ENCODE measurements around the gene ZBTB20.
A peak's percentile ranks its signal among the peaks of the same experiment; 100 is the strongest.

The ZBTB20 gene

DNA sequence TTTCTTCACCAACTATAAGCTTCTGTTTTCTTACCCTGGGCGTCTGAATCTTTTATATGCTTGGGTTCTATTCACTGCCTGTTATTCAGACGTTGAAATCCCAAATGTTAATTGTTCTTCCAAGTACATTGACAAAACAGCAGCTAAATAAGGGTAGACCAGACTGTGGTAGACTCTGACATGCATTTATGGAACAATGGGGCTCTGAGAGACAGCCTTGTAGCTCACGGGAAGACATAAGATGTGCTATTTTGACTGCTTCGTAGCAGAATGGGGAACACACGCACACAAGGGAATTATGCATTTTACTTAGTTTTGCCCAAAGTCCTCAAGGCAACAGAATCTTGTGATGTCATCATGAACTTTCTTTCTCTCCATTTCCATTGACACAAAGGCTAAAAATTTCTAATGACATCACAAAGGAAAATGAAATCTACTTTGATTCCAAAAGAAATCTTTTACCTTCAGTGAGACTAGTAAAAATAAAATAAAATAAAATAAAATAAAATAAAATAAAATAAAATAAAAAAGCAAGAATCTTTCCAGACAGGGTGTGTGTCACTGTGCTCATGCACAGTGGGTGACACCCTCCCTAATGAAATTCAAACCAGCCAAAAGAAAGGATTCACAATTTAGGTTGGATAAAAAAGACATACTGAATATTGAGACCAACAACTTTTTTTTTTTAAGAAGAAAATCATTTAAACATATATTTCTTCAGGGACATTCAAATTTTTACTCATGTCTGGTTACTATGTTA is 346.6 kb downstream of the ZBTB20 start:
- FAIRE-seq = no peak
- no peak for DNase-seq (ENCODE audit: extremely low spot score, insufficient read length, low read depth)

DNA sequence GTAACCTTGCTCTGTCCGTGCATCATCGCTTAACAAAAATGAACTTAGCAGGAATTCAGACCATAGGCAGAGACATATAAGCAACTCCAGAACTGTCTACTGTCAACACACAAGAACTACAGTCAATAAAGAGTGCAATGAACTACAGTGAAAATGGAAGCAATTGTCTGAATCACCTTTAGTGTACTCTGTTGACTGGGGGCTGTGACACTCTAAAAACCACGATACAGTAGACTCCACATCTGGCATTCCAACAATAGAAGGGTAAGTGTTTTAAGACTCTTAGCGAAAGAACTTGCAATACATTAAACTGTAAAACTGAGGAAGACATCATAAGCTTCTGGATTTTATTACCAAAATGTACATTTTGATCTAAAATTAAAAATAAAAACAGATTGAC is 347.3 kb downstream of the ZBTB20 start:
- no peak for DNase-seq (ENCODE audit: extremely low spot score, insufficient read length, low read depth)
- no peak for FAIRE-seq

DNA sequence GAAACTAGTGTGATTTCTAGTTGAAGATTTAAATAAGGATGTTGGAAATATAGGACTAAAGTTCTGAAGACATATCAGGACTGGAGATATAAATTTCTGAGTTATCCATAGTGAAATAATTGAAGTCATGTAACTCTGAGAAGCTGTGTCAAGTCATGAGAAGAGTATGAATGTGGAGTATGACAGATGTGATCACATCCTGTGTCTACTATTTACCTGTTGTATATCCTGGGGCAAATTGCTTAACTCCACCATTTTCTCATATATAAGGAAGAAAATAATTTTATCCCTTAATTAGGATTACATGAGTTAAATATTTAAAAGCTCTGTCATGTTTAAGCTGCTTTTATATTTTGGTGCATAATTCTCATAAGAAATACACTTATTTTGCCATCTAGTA is 350.3 kb downstream of the ZBTB20 start:
- no peak for FAIRE-seq
- no peak for DNase-seq (ENCODE audit: extremely low spot score, insufficient read length, low read depth)

DNA sequence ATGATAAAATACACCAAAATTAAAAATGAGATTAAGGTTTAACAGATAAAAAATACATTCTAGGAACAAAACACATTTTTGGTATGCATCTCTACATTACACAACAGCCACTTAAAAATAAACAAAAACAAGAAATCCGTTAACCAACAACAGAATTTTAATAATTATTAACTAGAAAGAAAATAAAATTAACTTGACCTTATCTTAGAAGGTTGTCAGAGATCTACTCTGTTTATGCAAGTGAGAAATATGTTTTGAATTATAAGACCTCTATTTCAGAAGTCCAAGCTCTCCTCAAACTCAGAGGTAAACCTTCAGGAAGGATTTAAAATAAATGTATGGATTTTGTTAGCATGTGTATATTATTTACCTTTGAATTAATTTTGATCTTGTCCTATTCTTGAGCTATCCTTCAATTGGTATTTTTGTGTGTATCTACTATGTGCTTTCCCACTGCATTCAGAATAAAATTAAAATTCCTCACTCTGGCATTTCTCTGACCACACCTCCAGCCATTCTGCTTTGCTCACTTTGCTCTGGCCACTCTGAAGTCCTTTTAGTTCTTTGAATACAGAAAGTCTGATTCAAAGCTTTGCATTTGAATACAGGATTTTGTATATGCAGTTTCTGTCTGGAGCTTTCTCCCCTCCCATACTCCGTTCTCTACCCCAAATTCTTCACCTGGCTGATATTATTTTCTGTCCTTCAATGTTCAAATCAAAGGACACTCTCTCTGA is 352.0 kb downstream of the ZBTB20 start:
- no peak for DNase-seq (ENCODE audit: extremely low spot score, insufficient read length, low read depth)
- no peak for FAIRE-seq

DNA sequence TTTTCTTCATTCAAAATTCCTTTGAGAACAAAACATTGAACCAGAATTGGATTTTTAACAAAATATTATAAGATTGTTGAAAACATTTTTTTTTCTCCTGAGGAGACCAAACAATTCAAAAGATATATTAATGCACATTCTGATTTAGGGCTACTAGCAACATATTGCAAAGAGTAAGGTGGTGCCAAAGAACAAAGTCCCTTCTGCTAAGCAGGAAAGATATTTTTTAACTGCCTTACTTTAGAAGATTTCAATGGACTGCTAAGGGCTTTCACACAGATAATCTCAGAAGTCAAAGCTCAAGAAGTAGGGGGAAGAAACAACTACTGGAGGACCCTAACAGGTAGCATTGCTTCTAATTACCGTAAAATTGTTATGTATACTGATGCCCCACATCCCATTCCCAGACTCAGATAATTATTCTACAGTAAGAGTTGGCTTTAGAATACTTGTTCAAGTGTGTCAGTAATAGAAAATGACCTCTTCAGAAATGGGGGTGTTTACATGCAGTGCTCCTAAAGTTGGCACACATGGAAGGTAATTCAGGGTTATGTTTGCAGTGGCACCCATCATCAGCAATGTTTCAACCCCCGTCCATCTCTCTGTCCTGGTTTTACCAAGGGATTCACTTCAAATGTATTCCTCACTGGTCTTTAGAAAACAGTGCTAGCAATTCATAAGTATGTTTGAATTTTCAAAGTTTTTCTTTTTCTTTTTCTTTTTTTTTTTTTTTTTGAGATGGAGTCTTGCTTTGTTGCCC is 354.7 kb downstream of the ZBTB20 start:
- FAIRE-seq = no peak
- DNase-seq (ENCODE audit: extremely low spot score, insufficient read length, low read depth) = no peak

DNA sequence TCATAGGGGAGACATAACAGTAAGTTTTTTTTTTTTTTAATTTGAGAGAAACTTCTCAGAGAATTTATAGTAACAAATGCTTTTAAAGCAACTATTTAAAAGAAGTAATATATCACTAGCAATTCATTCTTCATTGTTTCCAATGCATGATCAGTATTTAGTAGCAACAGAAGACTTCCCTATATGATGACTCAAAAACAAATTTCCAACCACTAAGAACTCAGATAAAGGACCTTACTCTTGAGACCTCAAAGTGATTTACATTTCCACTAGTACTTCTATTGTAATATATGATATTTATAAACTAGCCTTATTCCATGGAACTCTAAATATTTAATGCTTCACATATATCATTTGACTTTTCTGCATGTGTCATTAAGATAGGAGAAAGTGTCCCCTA is 356.3 kb downstream of the ZBTB20 start:
- FAIRE-seq = no peak
- DNase-seq (ENCODE audit: extremely low spot score, insufficient read length, low read depth) = no peak

DNA sequence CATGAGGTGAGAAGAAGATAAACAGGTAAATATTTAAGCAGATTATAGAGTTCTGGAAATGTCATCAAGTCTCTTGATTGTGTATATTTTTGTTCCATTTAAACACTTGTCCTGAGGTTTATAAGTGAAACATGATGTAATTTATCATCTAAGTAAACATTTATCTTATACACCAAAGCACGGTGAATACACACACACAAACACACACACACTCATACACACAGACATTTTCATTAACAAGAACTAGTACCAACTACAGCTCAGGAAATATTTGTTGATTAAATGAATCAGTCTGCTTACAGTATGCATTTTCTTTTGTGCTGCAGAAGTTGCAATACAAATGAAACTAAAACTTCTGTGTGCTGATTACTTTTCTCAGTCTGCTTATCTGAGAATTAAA is 357.3 kb downstream of the ZBTB20 start:
- no peak for FAIRE-seq
- no peak for DNase-seq (ENCODE audit: extremely low spot score, insufficient read length, low read depth)

DNA sequence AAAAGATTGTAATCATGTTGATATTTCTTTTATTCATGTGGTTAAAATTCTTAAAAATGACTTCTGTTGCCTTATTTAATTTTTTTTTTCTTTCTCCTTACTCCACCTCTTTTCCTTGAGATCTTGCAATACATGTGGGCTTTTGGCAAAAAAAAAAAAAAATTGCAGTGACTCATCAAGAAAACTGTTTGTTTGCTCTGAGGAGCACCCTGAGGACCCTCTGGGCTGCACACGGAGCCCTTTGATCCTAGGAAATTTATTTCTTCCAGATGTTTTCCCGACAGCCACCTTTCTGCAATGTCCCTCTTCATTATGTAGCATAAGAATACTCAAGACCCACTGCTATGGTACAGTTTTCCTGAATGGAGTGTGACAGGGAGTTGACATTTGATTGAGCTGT is 371.7 kb downstream of the ZBTB20 start:
- DNase-seq (ENCODE audit: extremely low spot score, insufficient read length, low read depth) = no peak
- no peak for FAIRE-seq

DNA sequence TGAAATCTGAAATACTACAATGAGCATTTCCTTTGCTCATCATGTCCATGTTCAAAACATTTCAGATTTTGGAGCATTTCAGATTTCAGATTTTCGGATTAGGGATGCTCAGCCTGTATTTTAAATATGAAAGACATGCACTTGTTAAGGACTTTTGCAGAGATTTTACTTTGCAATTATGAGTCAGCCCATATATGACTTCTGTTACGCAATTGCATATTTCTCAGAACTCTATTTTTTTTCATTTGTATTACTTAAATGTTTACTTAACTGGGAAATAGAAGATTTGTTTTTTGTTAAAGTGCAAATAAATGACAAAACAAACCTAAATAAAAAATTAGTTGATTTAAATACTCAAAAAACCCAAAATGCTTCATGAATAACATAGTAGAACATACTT is 376.2 kb downstream of the ZBTB20 start:
- FAIRE-seq (no peak), DNase-seq (ENCODE audit: extremely low spot score, insufficient read length, low read depth) (no peak)

DNA sequence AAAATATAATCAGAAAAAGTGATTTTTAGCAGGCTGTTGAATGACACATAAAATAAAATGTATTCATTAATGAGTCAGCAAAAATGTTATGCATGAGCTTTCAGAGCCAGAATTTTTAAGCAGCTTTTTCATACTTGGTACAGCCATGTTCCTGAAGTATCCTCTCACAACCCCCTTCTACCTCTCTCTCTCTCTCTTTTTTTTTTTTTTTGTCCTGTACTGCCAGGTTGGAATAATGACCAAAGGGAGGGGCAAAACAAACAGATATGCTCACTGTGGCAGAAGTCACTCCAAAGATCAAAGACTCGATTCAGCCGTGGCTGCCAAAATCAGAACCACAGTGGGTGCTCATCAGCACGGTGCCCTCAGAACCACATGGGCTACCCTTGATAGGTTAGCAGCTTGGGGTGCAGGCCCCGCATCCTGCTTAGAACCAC is 383.0 kb downstream of the ZBTB20 start:
- DNase-seq (ENCODE audit: extremely low spot score, insufficient read length, low read depth) = no peak
- no peak for FAIRE-seq

DNA sequence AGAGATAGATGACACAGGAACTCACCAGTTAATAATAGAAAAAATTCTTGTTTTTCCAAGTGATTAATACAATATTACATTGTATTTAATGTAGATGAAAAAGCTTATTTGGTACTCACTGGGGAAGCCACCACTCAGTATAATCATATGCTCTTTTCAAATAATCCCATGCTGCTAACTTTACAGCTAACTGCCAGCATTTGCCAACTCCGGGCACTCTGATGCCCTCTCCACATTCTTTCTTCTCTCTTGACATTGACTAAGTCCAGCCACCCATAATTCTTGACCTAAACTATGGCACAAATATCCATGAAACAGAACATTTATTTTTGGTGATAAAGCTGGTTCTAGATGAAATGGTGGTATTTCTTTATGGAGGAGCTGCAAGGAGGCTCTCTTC is 384.9 kb downstream of the ZBTB20 start:
- FAIRE-seq (no peak), DNase-seq (ENCODE audit: extremely low spot score, insufficient read length, low read depth) (no peak)

DNA sequence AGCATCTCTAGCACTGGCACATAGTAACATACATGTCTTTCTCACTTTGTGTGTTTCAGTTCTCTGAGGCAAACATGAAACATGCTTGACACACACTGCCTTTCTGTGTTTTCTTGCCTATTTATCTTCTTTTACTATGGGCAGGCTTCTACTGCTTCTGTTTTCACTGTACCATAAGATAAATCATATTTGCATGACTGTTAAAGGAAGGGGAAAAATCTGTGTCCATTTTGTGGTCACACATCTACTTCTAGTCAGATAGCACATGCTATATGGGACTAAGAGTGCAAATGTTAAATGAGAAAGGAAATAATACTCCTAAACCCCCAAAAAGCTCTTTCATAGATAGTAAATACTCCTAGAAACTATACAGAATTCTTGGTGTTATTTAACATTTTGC is 386.4 kb downstream of the ZBTB20 start:
- FAIRE-seq = no peak
- DNase-seq (ENCODE audit: extremely low spot score, insufficient read length, low read depth) = no peak

DNA sequence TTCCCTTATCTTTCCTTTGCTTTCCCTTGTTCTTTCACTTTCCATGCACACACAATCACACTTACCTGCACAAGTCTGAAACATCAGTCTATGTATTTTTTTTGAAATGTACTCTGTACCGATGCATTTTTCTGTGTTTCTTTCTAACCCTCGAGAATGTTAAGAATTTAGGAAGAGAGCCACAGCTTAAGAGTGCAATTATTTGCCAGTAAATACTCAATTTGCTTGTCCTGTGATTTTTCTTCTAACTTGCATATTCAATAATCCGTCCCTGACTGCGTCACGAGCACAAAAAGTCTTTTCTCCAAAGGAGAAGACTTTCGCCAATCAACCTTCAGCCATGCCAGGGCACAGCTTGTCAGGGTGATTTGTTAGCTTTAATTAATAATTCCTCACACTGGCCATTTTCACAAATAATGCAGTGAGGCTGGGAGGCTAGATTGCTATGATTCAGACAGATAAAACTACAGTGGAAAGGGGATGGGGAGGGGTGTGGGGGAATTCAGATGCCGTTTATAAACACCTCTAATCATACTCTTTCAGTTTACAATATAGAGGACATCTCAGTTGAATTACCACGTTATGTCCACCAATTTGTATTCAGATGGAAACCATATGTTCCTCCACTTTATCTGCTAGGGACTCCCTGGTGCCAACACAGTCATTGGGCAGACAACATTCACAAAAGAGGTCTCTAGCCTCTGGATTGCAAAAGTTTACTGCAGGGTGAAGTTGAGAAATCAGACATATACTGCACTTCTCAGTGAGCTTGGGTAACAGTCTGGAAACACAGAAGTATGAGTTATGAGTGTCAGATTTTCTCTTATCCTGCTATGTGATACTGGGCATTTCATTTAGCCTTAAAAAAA is 388.0 kb downstream of the ZBTB20 start:
- FAIRE-seq (no peak), DNase-seq (ENCODE audit: extremely low spot score, insufficient read length, low read depth) (no peak)

DNA sequence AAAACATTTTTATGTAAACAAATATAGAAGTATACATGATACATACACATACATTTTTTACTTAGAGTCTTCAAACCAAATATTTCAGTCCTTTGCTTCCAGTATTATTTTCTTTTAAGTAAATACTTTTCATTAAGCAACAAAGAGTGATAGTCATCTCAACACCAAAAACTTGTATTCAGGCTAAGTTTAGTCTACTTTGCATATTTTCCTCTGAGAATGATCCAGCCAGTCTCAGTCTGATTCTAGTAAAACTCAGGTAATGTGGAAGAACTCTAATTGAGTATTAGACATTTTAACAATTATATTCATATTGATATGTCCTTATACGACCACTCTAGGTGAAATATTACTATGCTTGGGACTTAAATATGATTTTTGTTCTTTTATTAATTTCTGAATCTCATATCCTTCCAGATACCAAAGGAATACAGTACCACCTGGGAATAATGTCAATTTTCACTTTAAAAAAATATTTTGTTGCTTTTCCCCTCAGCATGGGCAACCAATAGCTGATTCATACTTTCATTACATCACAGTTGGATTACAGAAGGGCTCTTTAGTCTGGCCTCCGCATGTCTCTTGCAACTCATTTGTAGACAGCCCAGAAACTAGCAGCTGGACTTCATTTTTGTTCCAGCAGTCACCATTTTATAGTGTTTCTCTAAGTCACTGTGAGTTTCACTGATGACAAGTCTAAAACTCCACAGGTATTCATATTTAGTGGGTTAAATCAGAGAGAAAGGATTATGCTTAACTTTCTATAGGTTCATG is 390.4 kb downstream of the ZBTB20 start:
- peak; percentile 9 for FAIRE-seq
- DNase-seq (ENCODE audit: extremely low spot score, insufficient read length, low read depth) = no peak

DNA sequence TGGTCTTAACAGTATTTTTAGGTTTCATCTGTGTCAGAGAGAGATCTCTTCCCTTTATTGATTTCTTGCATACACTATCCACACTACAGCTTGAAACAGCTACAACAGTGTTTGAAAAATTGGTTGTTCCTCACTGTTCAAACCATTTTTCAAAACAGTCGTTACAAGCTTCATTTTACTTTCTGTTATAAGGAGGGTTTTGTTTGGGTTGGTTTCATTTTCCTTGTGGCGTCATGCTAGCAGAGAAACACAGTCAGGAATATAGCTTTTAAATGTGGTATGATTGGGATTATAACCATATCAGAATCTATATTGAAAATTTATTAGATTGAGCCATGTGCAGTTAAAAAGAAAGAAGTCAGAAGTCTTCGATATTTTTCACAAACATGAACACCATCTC is 400.6 kb downstream of the ZBTB20 start:
- peak; percentile 41 for FAIRE-seq

DNA sequence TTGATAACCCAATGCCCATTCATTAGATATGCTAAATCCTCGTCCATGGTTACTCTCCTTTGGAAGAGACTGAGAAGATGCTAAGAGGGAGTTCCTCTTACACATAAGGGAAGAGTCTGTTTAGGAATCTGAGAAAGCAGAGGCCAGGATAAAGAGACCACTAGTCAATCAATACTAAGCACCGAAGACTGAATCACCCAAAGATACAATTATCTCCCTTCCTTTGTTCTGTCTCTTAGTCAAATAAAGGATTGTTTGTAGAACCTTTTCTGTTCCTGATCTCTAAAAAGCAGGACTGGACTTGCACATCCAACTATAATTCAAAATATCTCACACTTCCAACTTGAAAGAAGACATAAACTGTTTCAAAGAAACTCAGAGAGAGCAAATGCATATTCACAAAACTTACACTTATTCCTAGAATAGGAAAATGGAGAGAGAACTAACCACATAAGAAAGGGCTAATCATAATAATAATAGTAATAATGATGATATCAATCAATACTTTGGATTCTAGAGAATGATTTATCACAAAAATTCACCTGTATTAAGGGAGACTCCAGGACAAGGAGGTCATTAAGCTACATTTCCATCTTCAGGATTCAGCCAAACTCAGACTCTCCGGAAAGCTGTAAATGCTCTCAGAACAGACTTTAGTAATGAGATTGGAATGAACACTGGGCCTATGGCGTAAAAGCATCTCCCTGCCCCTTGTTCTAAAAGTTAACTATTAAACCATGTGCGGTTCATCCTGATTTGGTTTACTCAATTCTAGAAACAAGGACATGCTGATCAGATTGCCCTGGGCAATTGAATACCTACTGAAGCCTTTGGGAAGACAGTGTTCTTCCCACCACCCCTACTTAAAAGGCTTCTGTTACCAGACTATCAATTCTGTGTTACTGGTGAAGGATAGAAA is 401.5 kb downstream of the ZBTB20 start:
- no peak for DNase-seq (ENCODE audit: extremely low spot score, insufficient read length, low read depth)
- FAIRE-seq = no peak

More for the DNA sequence above, 400.6 kb downstream of the ZBTB20 start:
- DNase-seq (ENCODE audit: extremely low spot score, insufficient read length, low read depth) = no peak

DNA sequence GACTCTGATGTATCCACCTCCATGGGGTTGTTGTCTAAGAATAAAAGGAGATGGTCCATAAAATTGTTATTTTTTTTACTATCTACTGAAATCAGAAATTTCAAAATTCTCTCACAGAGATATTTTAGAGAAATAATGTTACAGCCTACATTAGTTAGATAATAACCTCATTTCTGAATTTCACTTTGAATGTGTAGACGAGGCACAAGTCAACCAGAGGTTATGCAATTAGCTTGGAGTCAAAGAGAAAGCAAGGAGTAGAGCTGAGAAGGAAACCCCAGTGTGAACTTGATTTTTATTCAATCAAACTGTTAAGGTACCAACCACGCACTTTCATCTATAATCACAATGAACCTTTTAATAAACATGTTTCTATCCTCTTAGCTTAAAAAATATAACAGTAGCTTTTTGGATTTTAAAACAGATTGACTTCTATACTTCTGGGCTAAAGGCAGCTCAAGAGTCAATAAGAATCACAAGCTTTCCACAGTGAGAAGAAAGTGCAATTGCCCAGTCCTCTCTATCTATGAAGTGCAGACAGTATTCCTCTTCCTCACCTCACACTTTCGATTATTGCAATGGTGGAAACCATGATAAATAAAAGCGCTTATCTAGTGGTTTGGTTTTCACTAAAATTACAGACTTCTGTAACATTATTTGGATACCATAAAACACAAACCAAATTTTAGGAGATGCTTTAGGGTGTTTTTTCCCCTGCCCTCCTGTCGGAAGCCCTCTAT is 403.2 kb downstream of the ZBTB20 start:
- DNase-seq (ENCODE audit: extremely low spot score, insufficient read length, low read depth) = no peak
- no peak for FAIRE-seq

DNA sequence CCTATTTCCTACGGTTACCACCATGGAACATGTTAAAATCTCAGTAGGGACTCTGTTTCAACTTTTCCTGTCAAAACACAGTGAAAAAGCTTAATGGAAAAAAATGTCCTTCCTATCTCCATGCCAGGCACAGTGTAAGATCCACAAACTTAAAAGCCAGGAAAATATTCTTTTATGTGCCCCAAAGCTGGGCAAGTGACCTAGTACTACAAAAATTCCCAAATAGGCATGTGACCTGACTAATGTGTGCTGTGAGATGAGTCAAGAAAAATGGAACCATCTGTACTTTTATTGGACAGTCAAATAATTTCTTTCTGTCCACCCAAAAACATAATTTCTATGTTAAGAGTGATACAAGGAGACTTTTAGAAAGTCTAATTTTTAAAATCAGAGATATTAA is 406.0 kb downstream of the ZBTB20 start:
- DNase-seq (ENCODE audit: extremely low spot score, insufficient read length, low read depth) (no peak), FAIRE-seq (no peak)

All from GM18507 (cell line).